ENCODE measurements around the gene DOCK2. TPM values are rescaled to one million over a fixed set of nuclear protein-coding genes. Genes with fewer than 3 reads are reported as not detected.

DOCK2 gene
- total RNA-seq, 1 donor from 2014 or later, result 4.2 TPM

GRCh38 chr5:169736653-169737052 lies 99.6 kb downstream of the DOCK2 start:
- no peaks in the 10 kb centered on the region for H3K36me3 ChIP-seq
- intact Hi-C loops (cut with micrococcal nuclease), result no loop called here
- no peak overlapping the region for H3K27ac ChIP-seq (replicated peaks)
- H3K9me3 ChIP-seq (replicated peaks), result no peaks in the 10 kb centered on the region
- no peaks in the 10 kb centered on the region for H3K27me3 ChIP-seq (ENCODE audit: low read depth)
- H3K4me1 ChIP-seq, result no peaks in the 10 kb centered on the region
- no peak for DNase-seq
- no peak for TF ChIP-seq CTCF (IDR thresholded peaks at IDR 0.05; ENCODE audit: borderline replicate concordance)
- no peak overlapping the region for H3K4me3 ChIP-seq

DNA sequence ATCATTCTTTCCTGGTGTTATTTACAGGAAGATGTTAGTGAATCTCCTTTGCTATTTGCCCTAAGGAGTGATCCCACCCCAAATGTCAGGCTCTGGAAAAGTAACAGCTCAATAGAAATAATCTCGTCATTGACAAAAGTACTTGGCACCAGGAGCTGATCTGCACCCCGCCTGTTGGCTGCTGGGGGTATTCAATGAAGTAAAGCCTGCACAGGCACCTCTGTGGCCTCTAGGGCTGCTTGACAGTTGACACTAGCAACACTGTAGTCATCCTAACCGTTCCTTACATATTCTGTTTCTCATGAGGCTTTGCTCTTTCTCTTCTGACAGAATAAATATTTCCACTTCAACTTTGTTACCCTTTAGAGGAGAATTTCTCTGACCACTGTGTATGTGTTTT lies 103.4 kb downstream of the DOCK2 start:
- H3K4me1 ChIP-seq, result peaks cover 11% of the 10 kb centered on the region
- no peak for DNase-seq
- intact Hi-C loops (cut with micrococcal nuclease), result no loop called here
- H3K4me3 ChIP-seq, result no peak overlapping the region
- no peaks in the 10 kb centered on the region for H3K9me3 ChIP-seq (replicated peaks)
- no peaks in the 10 kb centered on the region for H3K36me3 ChIP-seq
- no peak overlapping the region for H3K27ac ChIP-seq (replicated peaks)
- no peak for TF ChIP-seq CTCF (IDR thresholded peaks at IDR 0.05; ENCODE audit: borderline replicate concordance)
- no peaks in the 10 kb centered on the region for H3K27me3 ChIP-seq (ENCODE audit: low read depth)

DNA sequence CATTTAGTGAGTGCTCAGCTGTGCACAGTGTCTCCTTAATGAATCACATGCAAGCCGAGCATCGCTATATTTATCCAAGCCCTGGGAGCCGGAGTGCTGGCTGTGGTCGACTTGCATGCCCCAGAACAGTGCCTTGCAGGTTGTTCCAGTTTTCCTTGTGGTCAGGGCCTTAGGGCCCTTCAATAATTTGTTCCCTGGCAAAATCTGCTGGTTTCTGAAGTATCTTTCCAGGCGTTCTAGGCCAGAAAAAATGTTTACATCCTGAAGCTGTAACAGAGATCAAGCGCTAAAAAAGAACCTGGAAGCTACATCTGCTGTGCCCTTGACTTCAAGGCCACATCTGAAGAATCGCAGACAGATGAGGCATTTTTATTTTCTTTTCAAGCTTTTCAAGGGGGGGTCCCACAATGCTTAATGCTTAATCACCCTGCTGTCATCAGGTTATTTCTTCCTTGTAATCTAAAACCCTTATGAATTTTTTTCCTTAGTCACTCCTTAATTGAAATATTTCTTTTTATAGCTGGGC lies 105.8 kb downstream of the DOCK2 start:
- Histone ChIP-seq H3K4me1 (peaks cover 22% of the 10 kb centered on the region), H3K36me3 (no peaks in the 10 kb centered on the region), H3K27me3 (ENCODE audit: low read depth) (no peaks in the 10 kb centered on the region), H3K9me3 (replicated peaks) (no peaks in the 10 kb centered on the region), H3K4me3 (no peak overlapping the region), H3K27ac (replicated peaks) (peak overlapping the region; percentile 40)
- DNase-seq, result no peak
- intact Hi-C loops (cut with micrococcal nuclease), result no loop called here
- no peak for TF ChIP-seq CTCF (IDR thresholded peaks at IDR 0.05; ENCODE audit: borderline replicate concordance)

- H3K4me3 ChIP-seq, result no peak overlapping the region
- H3K4me1 ChIP-seq, result peaks cover 22% of the 10 kb centered on the region
- no peaks in the 10 kb centered on the region for H3K27me3 ChIP-seq (ENCODE audit: low read depth)
- intact Hi-C loops (cut with micrococcal nuclease), result no loop called here
- no peak for TF ChIP-seq CTCF (IDR thresholded peaks at IDR 0.05; ENCODE audit: borderline replicate concordance)
- no peak overlapping the region for H3K27ac ChIP-seq (replicated peaks)
- H3K36me3 ChIP-seq, result no peaks in the 10 kb centered on the region
- DNase-seq, result no peak
- H3K9me3 ChIP-seq (replicated peaks), result no peaks in the 10 kb centered on the region
These were observed 107.3 kb downstream of the DOCK2 start for GRCh38 chr5:169744336-169744735.

- H3K4me3 ChIP-seq, result no peak overlapping the region
- no peaks in the 10 kb centered on the region for H3K9me3 ChIP-seq (replicated peaks)
- TF ChIP-seq CTCF (IDR thresholded peaks at IDR 0.05; ENCODE audit: borderline replicate concordance), result no peak
- H3K27me3 ChIP-seq (ENCODE audit: low read depth), result peaks cover 4% of the 10 kb centered on the region
- intact Hi-C loops (cut with micrococcal nuclease), result no loop called here
- no peak for DNase-seq
- H3K27ac ChIP-seq (replicated peaks), result no peak overlapping the region
- peaks cover 22% of the 10 kb centered on the region for H3K4me1 ChIP-seq
- H3K36me3 ChIP-seq, result no peaks in the 10 kb centered on the region
These were observed 108.5 kb downstream of the DOCK2 start for GRCh38 chr5:169745441-169746146.

Measured in left ventricle myocardium inferior (tissue), 1 donor.